HG02884 (cell line): ENCODE data around the gene HAPSTR1.
"Not testable (repeated sequence)": the region's sequence is repeated elsewhere in the genome, so short reads cannot be mapped to it uniquely, and the experiment has no call there.

ENCODE experiments used
- ATAC-seq: cut with Tn5 transposase; IDR thresholded peaks from one replicate; pipeline ENCODE4 v1.9.1; 2021; ENCODE audit warnings: mild to moderate bottlenecking, moderate library complexity; ENCODE audit not compliant: unreplicated experiment

The HAPSTR1 gene

DNA sequence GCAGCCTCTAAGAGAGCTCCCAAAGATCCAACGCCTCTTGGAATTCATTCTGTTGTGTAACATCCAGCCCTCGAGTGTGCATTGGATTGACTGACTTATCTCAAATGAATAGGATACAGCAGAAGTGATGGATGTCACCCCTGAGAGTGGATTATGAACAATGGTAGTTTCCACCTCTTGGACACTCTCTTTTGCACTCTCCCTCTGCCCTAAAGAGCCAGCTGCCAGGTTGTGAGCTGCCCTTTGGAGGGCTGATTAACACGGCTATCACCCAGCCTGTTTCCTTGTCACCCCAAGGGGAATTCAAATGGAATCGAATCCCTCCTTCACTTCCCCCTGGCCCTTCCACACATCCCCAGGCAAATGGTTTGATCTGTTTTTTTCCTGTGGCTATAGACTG lies 21.2 kb upstream of the HAPSTR1 start:
- no peak for ATAC-seq

- no peak for ATAC-seq
Observed at GRCh38 chr16:9071377-9071776, 20.1 kb upstream of the HAPSTR1 start.

DNA sequence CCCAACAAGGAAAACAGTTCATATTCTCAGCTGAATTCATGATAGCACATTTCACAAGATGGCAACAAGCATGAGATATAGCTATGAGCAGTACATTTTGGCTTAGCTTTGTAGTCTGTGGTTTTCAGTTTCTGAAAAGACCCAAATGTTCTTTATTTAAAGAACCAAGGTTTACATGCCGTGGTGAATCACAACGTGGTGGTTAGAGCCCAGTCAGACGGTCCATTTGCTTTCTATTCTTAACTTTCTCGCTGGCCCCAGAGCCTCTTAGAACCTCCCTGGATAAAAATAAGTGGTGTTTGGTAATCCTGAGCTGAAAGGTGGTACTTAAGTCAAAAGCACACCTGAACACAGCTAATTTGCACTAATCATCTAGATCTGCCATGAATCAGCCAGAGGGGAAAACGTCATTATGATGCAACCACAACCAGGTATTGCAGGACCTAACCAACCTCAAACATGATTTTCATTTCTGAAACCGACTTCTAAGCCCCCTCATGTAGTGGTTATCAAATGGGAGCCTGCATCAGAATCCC lies 18.6 kb upstream of the HAPSTR1 start:
- ATAC-seq, result peak; percentile 82

GRCh38 chr16:9075299-9076071 lies 16.0 kb upstream of the HAPSTR1 start:
- ATAC-seq, result no peak

DNA sequence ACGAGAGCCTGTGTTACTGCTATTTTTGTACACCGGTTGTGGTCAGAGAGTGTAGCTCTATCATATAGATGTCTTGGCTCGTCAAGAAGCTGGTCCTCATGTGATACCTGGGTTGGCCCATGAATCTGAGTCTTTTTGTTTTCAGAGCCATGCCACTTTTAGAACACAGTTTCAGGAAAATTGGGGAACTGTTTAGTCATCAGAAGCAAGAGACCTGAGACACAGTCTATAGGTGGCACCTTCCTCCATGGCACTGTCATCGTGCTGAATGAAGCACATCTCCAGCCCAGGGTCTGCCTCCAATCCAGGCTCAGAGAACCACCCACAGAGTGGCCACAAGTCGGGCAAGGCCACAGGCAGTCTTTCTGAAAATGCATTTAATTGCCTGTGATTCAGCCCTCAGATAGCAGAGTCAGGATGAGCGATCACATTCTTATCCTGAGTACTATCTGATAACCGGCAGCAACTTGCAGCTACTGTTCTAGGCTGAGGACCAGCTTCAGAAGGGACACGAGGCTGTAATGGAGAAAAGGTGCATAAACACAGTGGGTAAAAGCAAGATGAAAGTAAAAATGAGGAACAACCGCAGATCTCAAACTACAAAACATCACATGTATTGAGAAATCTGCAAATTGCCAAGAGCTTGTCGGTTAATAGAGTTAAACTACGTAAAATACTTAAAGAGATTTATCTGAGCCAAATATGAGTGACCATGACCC lies 14.2 kb upstream of the HAPSTR1 start:
- ATAC-seq, result no peak

- ATAC-seq, result peak; percentile 55
Observed at GRCh38 chr16:9078467-9079429, 12.7 kb upstream of the HAPSTR1 start.

- ATAC-seq, result no peak
Observed at GRCh38 chr16:9079430-9079812, 12.0 kb upstream of the HAPSTR1 start.

DNA sequence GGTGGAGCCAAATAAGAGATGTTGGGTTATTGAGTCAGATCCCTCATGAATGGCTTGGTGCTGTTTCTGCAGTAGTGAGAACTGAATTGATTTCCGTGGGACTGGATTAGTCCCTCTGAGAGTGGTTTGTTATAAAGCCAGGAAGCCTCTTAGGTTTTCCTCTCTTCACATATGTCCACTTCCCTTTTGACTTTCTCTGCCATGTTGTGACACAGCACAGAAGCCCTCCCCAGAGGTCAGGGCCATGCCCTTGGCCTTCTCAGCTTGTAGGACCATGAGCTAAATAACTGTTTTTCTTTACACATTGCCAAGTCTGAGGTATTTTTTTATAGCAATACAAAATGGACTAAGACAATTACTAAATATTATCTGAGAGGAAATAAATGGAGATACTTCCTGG lies 10.3 kb upstream of the HAPSTR1 start:
- no peak for ATAC-seq

DNA sequence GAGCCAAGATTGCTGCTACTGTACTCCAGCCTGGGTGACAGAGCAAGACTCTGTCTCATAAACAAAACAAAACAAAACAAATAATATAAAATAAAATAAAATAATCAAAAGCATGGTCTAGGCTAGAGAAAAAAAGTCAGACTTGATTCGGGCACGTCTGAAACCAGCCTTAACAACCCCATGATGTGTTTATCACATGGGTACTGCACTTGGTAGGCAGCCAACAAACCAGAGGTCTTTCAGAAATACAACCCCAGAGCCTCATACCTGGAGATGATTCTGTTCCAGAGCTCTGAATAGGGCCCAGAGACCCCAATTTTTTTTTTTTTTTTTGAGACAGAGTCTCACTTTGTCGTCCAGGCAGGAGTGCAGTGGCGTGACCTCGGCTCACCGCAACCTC lies 9.6 kb upstream of the HAPSTR1 start:
- no peak for ATAC-seq

DNA sequence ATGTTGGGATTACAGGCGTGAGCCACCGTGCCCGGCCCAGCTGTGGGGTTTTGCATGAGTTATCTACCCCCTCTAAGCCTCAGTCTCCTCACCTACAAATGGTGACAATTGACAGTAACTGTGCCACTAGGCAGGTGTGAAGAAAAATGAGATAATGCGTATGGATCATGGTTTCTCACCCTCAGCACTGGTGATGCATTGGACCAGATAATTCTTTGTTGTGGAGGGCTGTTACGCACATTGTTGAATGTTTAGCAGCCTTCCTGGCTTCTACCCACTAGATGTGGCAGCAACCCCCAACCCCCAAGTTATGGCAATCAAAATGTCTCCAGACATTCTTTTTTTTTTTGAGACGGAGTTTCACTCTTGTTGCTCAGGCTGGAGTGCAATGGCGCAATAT lies 9.0 kb upstream of the HAPSTR1 start:
- ATAC-seq, result no peak

GRCh38 chr16:9087733-9088132 lies 3.7 kb upstream of the HAPSTR1 start:
- ATAC-seq, result not testable (repeated sequence)

DNA sequence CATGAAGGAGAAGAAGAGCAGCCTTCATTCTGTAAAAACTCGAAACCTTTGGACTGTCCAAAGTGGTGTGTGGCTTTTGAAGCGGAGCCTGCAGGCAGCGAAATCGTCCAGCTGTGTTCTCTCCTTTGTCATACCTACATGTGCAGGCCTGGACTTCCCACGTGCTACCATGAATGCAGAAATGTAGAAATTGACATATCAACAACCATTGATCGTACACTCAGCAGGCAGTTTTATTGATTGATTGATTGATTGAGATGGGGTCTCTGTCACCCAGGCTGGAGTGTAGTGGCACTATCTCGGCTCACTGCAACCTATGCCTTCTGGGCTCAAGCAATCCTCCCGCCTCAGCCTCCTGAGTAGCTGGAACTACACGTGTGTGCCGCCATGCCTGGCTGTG lies 2.6 kb upstream of the HAPSTR1 start:
- ATAC-seq, result no peak

GRCh38 chr16:9089660-9090059 lies 1.8 kb upstream of the HAPSTR1 start:
- no peak for ATAC-seq

DNA sequence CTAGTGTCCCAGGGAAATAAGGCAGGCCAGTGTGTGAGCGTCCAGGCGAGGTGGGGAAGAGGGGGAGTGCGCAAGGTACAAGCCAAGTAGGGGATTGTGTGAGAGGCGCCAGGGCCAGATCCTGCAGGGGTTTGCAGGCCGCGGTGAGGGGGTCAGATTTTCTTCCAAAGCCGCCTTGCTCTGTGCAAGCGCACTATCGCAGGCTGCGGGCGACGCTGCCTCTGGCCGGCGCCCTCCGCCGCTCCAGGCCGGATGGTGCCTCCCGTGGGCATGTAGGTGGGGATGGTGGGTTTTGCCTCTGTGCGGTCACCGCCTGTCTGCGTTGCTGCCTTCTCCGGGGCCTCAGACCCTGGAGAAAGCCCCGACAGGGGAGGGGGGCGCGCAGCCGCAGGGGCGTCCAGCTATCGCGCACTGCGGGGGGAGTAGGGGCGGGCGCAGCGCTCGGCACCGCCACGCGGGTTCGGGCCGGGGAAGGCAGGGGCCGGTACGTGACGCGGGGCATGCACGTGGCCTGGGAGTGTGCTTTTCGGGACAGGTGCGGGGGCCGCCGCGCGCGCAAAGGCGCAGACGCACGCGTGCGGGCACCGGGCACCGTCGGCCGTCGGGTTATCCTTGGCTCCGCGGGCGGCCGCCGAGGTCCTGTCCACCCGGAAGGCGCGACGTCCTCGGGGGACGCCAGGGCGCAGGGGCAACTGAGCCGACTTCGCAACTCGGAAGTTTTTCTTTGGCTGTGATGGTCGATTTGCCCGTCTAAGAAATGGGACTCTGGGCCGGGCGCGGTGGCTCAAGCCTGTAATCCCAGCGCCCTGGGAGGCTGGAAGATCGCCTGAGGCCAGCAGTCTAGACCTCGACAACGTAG lies 1.1 kb upstream of the HAPSTR1 start:
- ATAC-seq, result no peak

- ATAC-seq, result peak; percentile 8
Observed at GRCh38 chr16:9091867-9092281, 430 bp downstream of the HAPSTR1 start.

DNA sequence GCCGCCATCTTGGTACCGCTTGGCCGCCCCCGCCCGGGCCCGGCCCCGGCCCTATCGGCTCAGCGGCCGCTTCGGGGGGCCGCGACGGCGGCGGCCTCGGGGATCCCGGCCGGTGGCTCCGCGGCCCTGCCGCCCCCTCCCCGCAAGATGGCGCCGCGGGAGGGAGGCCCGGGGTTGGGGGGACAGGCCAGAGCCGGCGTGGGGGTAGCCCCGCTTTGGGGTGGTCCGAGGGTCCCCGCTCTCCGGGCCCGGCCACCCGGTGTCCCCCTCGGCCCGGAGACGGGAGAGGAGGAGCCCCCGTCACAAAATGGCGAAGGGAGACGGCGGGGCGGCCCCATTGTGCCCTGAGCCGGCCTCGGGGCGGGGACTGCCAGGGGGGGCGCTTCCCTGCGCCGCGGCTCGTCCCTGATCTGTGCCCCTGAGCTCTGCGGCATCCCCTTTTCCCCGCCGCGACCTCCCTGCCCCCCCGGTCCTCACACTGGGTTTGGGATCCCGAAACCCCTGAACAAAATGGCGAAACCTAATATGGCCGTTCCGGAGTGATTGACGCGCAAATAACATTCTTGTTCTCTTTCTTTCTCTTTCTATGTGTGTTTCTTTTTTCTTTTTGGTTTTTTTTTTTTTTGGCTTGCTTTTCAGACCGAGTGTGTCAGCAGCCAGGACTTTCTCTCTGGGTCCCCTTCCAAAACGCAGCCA lies 986 bp downstream of the HAPSTR1 start:
- peak; percentile 1 for ATAC-seq

- no peak for ATAC-seq
Observed at GRCh38 chr16:9092978-9093344, 1.5 kb downstream of the HAPSTR1 start.

DNA sequence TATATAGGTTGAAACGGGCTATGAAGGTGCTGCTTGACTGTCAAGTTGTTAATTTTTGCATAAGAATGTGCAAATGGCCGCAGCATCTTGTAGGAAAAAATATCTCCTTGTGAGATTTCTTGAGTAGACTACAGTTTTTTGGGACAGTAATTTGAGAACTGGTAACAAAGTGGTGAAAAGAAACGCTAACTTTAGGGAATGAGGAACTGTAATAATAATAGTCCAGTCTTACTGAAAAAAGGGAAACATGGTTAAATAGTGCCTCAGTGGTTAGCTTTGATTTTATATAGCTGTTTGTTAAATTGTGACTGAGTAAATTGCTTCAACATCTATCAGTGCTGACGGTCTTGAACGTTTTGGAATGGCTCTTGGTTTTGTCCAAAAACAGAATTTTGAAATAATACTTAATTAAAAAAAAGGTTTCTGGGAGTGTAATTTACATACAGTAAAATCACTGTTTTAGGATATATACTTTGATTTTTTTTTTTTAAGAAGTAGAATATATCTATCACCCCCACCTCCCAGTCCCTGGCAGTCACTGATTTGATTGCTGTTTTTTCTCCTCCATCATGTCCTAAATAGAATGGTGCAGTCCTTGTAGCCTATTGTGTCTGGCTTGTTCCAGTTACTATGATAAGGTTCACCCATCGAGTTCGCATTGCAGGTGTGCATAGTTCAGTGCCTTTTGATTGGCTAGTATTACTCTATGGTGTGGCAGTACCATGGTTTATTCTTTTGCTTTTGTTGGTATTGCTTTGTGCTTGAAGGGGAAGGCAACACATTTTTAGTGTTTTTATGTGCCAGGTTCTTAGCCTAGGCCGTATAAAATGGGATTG lies 2.8 kb downstream of the HAPSTR1 start:
- no peak for ATAC-seq

GRCh38 chr16:9095171-9095570 lies 3.7 kb downstream of the HAPSTR1 start:
- no peak for ATAC-seq
